MCF 10A (cell line): ENCODE data around the gene RABGGTA. TPM values are rescaled to one million over a fixed set of nuclear protein-coding genes. Genes with fewer than 3 reads are reported as not detected.

Experiments used
- BruUV-seq: library from RNA; stranded (reverse); fragments of 400-500 nt; replicated peaks from 2 replicates; lab custom pipeline; 2021; lab: Mats Ljungman, UMichigan
- CTCF ChIA-PET: fragments of 300-600 bp; sonication (Branson Sonifier 250); formaldehyde crosslinking; extraction: SDS; loops from one replicate; lab custom pipeline; 2021; ENCODE audit warnings: antibody characterized with exemption, inconsistent platforms; lab: Yijun Ruan, JAX
- POLR2A ChIA-PET: fragments of 300-600, 350-650 bp; sonication (Branson Sonifier 250); formaldehyde crosslinking; extraction: SDS; loops from one replicate; lab custom pipeline; 2020; ENCODE audit warnings: antibody characterized with exemption, inconsistent platforms; lab: Yijun Ruan, JAX
- DNase-seq: peaks from one replicate; pipeline ENCODE4 v3.0.0-alpha.2; 2018; ENCODE audit not compliant: unreplicated experiment
- H3K27ac Mint-ChIP-seq: one replicate; pipeline ENCODE4 v1.8.0; 2022; ENCODE audit warnings: mild to moderate bottlenecking, low read depth, mixed read lengths; ENCODE audit not compliant: unreplicated experiment
- H3K27me3 Mint-ChIP-seq: one replicate; pipeline ENCODE4 v1.8.0; 2022; ENCODE audit warnings: mixed read lengths; ENCODE audit not compliant: insufficient read depth, unreplicated experiment
- H3K36me3 Mint-ChIP-seq: one replicate; pipeline ENCODE4 v1.8.0; 2022; ENCODE audit warnings: mild to moderate bottlenecking, moderate library complexity, mixed read lengths; ENCODE audit not compliant: insufficient read depth, unreplicated experiment
- H3K4me1 Mint-ChIP-seq: one replicate; pipeline ENCODE4 v1.8.0; 2022; ENCODE audit warnings: mixed read lengths; ENCODE audit not compliant: insufficient read depth, unreplicated experiment
- H3K4me3 Mint-ChIP-seq: one replicate; pipeline ENCODE4 v1.8.0; 2022; ENCODE audit warnings: mild to moderate bottlenecking, moderate library complexity, mixed read lengths; ENCODE audit not compliant: unreplicated experiment
- H3K9me3 Mint-ChIP-seq: one replicate; pipeline ENCODE4 v1.8.0; 2022; ENCODE audit warnings: mixed read lengths; ENCODE audit not compliant: unreplicated experiment
- intact Hi-C: fragments of 100-400 bp; cut with micrococcal nuclease; formaldehyde crosslinking; loops from 2 replicates; pipeline ENCODE4 v1.14.1; 2022
- total RNA-seq: library from RNA; stranded (reverse); gene quantifications from 2 replicates; pipeline ENCODE4 v1.2.3, GENCODE V29; 2022
- TF ChIP-seq, protein P1 (sequence below): fragments of 200-600 bp; IDR thresholded peaks from one replicate; pipeline ENCODE4 v1.8.0; 2022; ENCODE audit warnings: antibody characterized with exemption, mild to moderate bottlenecking; ENCODE audit not compliant: unreplicated experiment

Gene RABGGTA
- total RNA-seq, 1 experiment from 2014 or later = 75.0 TPM

DNA sequence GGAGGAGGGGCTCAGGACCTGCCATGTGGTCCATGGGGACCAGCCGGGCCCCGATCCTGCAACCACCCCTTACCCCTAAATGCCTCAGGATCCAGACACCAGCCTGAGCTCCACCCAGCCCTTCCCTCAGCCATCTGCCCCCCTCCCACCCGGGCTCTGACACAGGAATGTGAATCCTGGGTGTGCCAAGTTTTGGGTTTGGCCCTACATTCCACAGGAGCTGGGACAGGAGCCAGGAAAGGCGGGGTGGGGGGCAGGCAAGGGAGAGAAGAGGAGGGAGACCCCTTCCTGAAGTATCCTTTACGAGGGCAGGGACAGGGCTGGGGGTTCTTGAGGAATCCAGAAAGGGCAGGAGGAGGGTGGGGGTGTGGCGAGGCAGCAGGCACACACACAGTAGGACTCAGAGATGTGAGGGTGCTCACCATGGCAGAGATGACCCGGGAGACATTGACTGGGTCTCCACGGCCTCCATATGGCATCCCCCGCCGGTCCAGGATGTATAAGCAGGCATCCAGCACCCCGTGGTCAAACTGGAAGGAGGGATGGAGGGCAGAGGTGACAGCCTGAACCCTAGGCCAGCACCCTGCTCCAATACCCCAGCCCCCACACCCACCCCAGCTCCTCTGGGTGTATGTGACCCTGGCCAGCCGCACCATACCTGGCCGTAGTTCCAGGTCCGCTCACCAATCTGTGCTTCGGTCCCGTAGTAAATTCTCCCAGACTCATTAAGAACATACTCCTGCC is 11.9 kb downstream of the RABGGTA start:
- Mint-ChIP-seq H3K9me3 (no peaks in the 10 kb centered on the region), H3K27ac (peak overlapping the region; percentile 97), H3K27me3 (no peaks in the 10 kb centered on the region), H3K36me3 (peaks cover 23% of the 10 kb centered on the region), H3K4me1 (peaks cover 48% of the 10 kb centered on the region), H3K4me3 (peak overlapping the region; percentile 57)
- peak; percentile 66 for DNase-seq
- CTCF ChIA-PET = interaction anchor here (1.3 to 32.3 kb wide), 4 partner anchors 11 to 49 kb away, joined by 7 to 457 read pairs (median 213); partner anchors contain the start of genes CIDEB, DHRS1, LTB4R2 and NOP9
- TF ChIP-seq, protein P1, sequence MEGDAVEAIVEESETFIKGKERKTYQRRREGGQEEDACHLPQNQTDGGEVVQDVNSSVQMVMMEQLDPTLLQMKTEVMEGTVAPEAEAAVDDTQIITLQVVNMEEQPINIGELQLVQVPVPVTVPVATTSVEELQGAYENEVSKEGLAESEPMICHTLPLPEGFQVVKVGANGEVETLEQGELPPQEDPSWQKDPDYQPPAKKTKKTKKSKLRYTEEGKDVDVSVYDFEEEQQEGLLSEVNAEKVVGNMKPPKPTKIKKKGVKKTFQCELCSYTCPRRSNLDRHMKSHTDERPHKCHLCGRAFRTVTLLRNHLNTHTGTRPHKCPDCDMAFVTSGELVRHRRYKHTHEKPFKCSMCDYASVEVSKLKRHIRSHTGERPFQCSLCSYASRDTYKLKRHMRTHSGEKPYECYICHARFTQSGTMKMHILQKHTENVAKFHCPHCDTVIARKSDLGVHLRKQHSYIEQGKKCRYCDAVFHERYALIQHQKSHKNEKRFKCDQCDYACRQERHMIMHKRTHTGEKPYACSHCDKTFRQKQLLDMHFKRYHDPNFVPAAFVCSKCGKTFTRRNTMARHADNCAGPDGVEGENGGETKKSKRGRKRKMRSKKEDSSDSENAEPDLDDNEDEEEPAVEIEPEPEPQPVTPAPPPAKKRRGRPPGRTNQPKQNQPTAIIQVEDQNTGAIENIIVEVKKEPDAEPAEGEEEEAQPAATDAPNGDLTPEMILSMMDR = no peak
- intact Hi-C loops = no loop called here
- POLR2A ChIA-PET = interaction anchor here (0.5 to 4.0 kb wide), 14 partner anchors 11 to 145 kb away, joined by 3 to 24 read pairs (median 5); partner anchors contain the start of genes CHMP4A, DCAF11, NRL and RABGGTA
- no TSS peak for BruUV-seq

DNA sequence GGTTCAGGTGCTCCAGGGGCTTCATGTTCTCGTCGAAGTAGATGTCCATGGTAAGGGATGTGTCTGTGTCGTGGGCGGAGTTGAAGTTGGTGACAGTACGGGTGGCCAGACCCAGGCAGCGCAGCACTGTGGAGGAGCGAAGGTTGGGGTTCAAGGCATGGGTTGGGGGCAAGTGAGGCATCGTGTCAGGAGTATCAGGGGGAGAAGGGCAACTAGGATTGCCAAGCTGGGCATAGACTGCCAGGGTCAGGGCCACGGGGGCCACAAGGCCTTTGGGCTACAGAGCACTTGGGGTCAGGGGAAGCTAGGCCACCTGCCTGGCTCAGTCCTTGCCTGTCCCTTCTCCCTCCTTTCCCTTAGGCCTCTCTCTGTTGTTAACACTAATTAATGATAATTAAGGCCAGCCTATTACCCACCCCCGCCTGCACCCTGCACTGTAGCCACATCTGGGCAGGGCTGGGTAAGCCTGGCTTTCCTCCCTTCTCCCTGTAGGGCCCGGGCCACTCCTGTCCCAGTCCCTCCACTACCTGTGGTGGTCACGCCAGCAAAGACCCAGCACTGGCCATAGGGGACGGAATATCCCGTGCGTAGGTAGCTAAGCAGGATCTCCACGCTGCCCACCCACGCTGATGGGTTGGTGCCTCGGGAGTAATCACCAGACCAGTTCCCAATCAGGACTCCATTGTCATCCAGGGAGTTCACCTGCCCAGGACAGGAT is 12.7 kb downstream of the RABGGTA start:
- H3K27me3 Mint-ChIP-seq = no peaks in the 10 kb centered on the region
- H3K4me1 Mint-ChIP-seq = peaks cover 40% of the 10 kb centered on the region
- H3K27ac Mint-ChIP-seq = peak overlapping the region; percentile 97
- peak overlapping the region; percentile 57 for H3K4me3 Mint-ChIP-seq
- intact Hi-C loops = no loop called here
- ChIA-PET POLR2A (interaction anchor here (0.5 to 4.0 kb wide), 16 partner anchors 12 to 144 kb away, joined by 3 to 24 read pairs (median 5); partner anchors contain the start of genes CHMP4A, DCAF11, NRL and RABGGTA), CTCF (interaction anchor here (1.1 to 32.3 kb wide), 5 partner anchors 12 to 178 kb away, joined by 3 to 457 read pairs (median 34); partner anchors contain the start of genes CIDEB, DHRS1, LTB4R2 and NOP9)
- H3K9me3 Mint-ChIP-seq = no peaks in the 10 kb centered on the region
- BruUV-seq = TSS peak; percentile 21
- H3K36me3 Mint-ChIP-seq = peaks cover 24% of the 10 kb centered on the region
- no peak for DNase-seq
- TF ChIP-seq, protein P1 = no peak

DNA sequence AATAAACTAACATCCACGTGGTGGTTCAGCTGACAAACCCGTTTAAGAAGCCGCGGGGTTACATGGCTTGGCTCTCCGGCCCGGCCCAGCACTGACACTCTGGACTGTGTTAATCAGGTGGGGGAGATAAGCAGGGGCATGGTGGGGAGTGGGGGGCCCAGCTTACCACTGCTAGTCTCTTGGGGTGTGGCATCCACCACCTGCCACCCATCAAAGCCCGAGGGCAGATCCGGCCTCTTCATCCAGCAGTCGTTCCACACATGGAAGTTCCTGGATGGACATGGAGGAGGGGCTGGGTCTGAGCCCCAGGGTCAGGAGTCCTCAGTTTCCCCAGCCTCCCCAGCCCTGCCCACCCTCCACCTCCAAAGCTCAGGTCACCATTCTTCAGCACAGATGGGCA is 13.3 kb downstream of the RABGGTA start:
- Mint-ChIP-seq H3K27me3 (no peaks in the 10 kb centered on the region), H3K4me1 (peaks cover 39% of the 10 kb centered on the region), H3K36me3 (peaks cover 27% of the 10 kb centered on the region), H3K27ac (peak overlapping the region; percentile 97), H3K9me3 (no peaks in the 10 kb centered on the region), H3K4me3 (no peak overlapping the region)
- DNase-seq = no peak
- ChIA-PET CTCF (interaction anchor here (1.1 to 32.3 kb wide), 4 partner anchors 16 to 178 kb away, joined by 3 to 457 read pairs (median 213); partner anchors contain the start of genes CIDEB, DHRS1, LTB4R2 and NOP9), POLR2A (interaction anchor here (0.5 to 4.0 kb wide), 10 partner anchors 9 to 143 kb away, joined by 3 to 24 read pairs (median 4); partner anchors contain the start of genes DCAF11, MDP1, NRL and RABGGTA)
- intact Hi-C loops = no loop called here
- BruUV-seq = no TSS peak
- TF ChIP-seq, protein P1 = no peak
